HG03520 (cell line): ENCODE data around the gene RBMS1.

Experiments
- ATAC-seq: cut with Tn5 transposase; IDR thresholded peaks from one replicate; pipeline ENCODE4 v1.9.1; 2021; ENCODE audit warnings: mild to moderate bottlenecking, moderate library complexity; ENCODE audit not compliant: unreplicated experiment

RBMS1 gene

GRCh38 chr2:160493227-160494028 is at the start of gene RBMS1:
Gene RBMS1, minus strand, starts transcription at chr2:160493807. Its CDS starts 444 bp downstream, at chr2:160493363.
- no peak for ATAC-seq

- no peak for ATAC-seq
Observed at GRCh38 chr2:160541745-160542144, 48.1 kb upstream of the RBMS1 start.

DNA sequence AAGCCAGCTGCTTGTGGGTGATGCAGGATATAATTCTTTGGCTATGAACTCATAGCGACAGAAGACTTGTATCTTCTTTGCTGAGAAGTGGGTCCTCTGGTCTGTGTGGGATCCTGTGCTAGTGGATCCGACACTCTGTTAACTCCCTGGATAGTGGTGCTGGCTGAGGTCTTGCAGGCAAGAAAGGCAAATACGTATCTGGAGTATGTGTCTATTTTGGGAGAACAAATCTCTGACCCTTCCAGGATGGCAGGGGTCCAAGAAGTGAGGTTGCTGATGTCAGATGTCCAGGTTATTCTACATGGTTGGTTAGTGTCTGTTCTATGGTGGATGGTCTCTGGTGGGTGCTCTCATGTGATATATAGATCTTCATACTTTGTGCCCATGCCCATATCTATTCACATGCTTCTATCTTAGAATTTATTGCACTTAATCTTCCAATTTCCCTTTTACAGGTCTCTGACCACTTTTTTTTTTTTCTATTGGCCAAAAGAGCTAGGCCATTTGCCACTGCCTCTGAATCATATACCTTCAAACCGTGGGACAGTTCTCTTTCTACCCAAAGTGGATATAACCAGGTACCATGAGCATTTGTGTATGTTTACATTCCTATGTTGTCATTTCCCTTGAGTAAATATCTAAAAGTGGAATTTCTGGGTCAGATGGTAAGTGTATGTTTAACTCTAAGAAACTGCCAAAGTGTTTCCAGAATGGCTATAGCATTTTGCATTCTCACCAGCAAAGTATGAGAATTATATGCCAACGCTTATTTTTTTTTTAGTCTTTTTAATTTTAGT is 45.1 kb upstream of the RBMS1 start:
- ATAC-seq = no peak

- no peak for ATAC-seq
Observed at GRCh38 chr2:160538115-160538514, 44.5 kb upstream of the RBMS1 start.

DNA sequence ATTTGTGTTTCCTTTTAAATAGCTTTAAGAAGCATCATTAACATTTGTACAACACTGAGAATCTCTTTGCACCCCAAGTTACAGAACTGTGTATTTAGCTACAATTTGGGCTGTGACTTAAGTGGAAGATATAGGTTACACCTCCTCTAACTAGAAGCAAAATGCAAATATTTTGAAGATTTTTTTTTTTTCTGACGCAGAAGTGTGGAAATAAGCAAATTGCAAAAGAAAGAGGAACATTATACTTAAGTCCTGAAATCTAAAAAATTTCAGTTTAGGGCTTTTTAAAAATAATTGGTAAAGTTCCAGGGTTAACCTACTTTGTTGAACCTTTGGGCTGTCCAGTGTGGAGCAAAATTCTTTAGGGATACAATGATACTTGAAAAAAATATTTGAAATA is 41.4 kb upstream of the RBMS1 start:
- no peak for ATAC-seq

DNA sequence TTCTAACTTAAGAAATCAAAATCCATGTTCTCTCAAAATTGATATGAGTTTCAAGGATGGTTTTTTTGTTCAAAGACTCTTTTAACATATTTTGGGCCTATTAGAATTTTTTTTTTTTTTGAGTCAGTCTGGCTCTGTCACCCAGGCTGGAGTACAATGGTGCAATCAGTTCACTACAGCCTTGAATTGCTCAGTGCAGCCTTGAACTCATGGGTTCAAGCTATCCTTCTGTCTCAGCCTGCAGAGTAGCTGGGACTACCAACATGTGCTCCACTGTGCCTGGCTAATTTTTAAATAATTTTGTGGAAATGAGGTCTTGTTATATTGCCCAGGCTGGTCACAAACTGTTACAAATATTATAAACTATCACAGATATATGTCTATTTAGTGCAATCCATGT is 40.6 kb upstream of the RBMS1 start:
- no peak for ATAC-seq

DNA sequence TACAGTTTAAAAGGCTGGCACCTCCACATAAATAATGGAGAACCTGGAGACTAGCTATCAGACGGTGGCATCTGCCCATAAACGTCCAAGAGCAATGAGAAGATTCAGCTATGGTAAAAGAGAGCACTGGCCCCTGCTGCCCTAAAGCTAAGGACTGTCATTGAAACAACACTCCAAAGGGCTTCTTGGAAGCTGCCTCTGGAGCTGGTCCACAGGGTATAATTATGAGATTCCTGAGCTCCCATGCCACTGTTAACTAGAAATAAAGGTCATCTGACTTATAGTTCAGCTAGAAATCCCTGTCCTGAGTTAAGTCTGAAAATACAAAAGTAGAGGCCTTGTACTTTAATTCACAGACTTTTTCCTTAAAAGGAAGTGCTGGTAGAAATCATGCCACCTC is 39.9 kb upstream of the RBMS1 start:
- no peak for ATAC-seq

DNA sequence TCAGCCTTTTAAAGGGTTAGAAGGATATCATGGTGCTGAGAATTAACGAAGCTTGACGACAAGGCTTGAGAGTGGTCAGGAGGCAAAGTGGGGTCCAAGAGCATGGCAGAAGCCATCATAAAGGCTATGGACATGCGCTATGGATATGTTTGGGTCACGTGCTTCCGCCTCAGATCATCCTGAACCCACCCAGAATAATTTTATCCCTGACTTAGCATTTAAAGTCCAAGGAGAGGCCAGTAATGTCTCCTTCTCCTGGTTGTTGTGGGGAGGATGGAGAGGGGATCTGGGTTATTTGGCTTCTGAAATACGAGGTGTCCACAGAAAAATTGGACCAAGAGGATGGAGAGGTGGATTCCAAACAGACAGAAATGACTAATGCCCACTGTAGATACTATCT is 38.8 kb upstream of the RBMS1 start:
- no peak for ATAC-seq

GRCh38 chr2:160522951-160523710 is 29.5 kb upstream of the RBMS1 start:
- ATAC-seq = no peak

- no peak for ATAC-seq
Observed at GRCh38 chr2:160517731-160518130, 24.1 kb upstream of the RBMS1 start.

GRCh38 chr2:160516547-160517365 is 23.1 kb upstream of the RBMS1 start:
- peak; percentile 86 for ATAC-seq

- no peak for ATAC-seq
Observed at GRCh38 chr2:160515120-160515519, 21.5 kb upstream of the RBMS1 start.

DNA sequence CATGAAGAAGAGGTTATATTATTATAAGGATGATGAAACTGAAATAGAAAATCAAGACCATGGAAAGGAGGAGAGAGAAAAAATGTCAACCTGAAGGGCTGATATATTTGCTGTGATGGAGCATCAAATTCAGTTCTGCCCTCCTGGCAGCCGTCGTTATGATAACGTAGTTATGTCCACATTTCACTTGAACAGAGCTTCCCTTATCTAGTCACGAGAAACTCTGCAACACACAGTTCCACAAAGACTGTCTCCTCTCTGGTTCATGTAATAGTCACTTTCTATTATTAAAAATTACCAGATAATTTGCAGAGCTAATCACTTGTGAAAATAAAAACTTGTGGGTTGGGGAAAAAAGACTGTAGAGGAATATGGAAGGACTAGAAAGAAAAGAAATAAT is 19.5 kb upstream of the RBMS1 start:
- ATAC-seq = no peak

GRCh38 chr2:160512491-160512890 is 18.9 kb upstream of the RBMS1 start:
- no peak for ATAC-seq

DNA sequence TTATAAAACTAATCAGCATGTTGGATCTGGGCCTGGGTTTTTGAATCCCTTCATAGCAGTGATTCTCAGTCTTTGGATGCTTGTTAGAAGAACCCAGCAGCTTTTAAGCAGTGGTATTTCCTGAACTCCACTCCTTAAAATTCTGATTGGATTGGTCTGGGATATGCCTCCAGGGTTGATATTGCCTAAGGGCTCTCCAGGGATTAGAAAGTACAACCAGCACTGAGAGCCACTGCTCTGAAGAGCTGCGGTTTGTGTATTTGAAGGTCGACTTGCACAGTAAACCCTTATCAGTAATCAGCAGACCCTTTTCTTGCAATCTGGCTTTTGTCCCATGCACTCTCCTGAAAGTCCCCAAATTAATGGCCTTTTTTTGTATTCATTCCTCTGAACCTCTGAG is 17.0 kb upstream of the RBMS1 start:
- ATAC-seq = no peak

- no peak for ATAC-seq
Observed at GRCh38 chr2:160509016-160509415, 15.4 kb upstream of the RBMS1 start.

DNA sequence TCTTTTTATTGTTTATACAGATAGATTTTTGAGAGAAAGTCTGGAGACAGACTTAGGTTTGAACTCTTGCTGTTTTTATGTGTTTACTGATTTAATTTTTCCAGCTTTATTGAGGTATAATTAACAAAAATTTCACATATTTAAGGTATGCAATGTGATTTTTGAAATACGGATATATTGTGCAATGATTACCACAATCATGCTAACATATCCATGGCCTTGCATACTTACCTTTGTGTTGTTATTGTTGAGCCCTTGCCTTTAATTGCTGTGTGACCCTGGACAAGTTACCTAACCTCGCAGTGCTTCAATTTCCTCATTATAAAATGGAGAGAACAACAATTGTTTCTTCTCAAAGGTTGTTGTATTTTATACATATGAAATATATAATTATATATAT is 13.9 kb upstream of the RBMS1 start:
- ATAC-seq = no peak

DNA sequence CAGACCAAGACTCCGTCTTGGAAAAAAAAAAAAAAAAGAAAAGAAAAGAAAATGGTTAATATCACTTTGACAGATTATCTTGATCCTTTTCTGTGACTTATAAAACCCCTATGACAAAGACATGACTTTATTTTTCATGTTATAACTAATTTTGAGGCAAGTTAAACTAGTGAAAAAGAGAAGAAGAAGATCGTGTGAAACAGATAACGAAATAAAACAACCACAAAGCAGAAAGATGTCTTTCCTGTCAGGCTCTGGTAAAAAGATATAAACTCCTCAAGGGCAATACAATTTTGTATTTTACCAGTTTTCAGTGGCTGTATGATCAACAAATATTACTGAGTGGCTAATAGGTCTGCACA is 13.4 kb upstream of the RBMS1 start:
- no peak for ATAC-seq

GRCh38 chr2:160506371-160507045 is 12.9 kb upstream of the RBMS1 start:
- ATAC-seq = no peak

DNA sequence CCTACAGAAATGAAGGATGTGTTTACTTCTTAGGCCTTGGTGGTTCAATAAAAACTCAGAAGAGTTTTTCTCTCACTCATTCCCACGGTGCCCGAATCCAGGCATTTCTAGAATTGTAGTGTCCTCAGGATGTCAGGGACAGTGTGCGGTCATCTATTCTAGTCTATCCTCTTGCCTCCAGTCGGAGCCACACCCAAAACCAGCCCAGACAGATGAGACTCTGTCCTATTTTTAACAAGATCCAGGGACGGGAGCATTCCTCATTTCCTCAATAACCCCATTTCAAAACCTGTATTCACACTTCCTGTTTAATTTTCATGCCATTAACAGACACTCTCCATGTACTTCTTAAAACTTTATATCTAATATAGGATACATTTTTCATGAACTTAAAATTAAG is 11.6 kb upstream of the RBMS1 start:
- no peak for ATAC-seq
